K562 (cell line): ENCODE data around the gene ATRN. TPM values are rescaled to one million over a fixed set of nuclear protein-coding genes. Genes with fewer than 3 reads are reported as not detected.

Experiments
- ATAC-seq: fragments of 200-7000 bp; cut with Tn5 transposase; 3 replicates; pipeline ENCODE4 v1.9.1; 2020; ENCODE audit warnings: moderate library complexity
- BruUV-seq: library from RNA; stranded (reverse); fragments of 400-500 nt; replicated peaks from 2 replicates; lab custom pipeline; 2021; lab: Mats Ljungman, UMichigan
- CTCF ChIA-PET: fragments of 300-600 bp; formaldehyde crosslinking; extraction: SDS; loops from one replicate; lab custom pipeline; 2021; ENCODE audit warnings: low intra/inter-chr PET ratio; lab: Yijun Ruan, JAX
- POLR2A ChIA-PET: fragments of 300-600, 350-650 bp; sonication (Branson Sonifier 250); formaldehyde crosslinking; extraction: SDS; loops from one replicate; lab custom pipeline; 2021; ENCODE audit warnings: antibody characterized with exemption, inconsistent platforms; lab: Yijun Ruan, JAX
- DNase-seq, 4 experiments: peaks; one replicate each; pipeline versions ENCODE4 v3.0.0 to v3.0.0-alpha.2; 2011 to 2018; ENCODE audit warnings: low spot score in 3 of 4, mixed read lengths in 3 of 4; ENCODE audit errors: extremely low read depth in 1 of 4
- FAIRE-seq: peaks from 2 replicates; lab custom pipeline; 2011; peaks lifted over from hg19 to GRCh38; lab: Jason Lieb, UNC
- H2AFZ ChIP-seq: 2 replicates; pipeline ENCODE4 v1.6.0; 2011; ENCODE audit warnings: low read depth, low read length, control low read depth, inconsistent platforms
- H3K27ac ChIP-seq: fragments of 200-600 bp; 3 replicates; pipeline ENCODE4 v1.8.0; 2011; ENCODE audit warnings: low read depth, mild to moderate bottlenecking, control low read depth, inconsistent platforms, low read length, moderate library complexity, mixed read lengths; ENCODE audit errors: extremely low read depth
- H3K27me3 ChIP-seq, 2 experiments: fragments of 300-600 bp in 1 of 2; 2 replicates in 1 of 2; 3 replicates in 1 of 2; pipeline versions ENCODE4 v1.6.0 to v1.8.0; 2011; ENCODE audit warnings: inconsistent platforms in 2 of 2, low read length in 2 of 2, mild to moderate bottlenecking in 1 of 2, mixed read lengths in 1 of 2, moderate library complexity in 1 of 2; ENCODE audit not compliant: control insufficient read depth in 2 of 2, insufficient read depth in 2 of 2
- H3K36me3 ChIP-seq: fragments of 300-600 bp; 3 replicates; pipeline ENCODE4 v1.8.0; 2011; ENCODE audit warnings: mild to moderate bottlenecking, low read length, inconsistent platforms; ENCODE audit not compliant: control insufficient read depth, insufficient read depth
- H3K4me1 ChIP-seq, 2 experiments: fragments of 200-600 bp in 1 of 2; replicated peaks in 1 of 2; 2 replicates in 1 of 2; 3 replicates in 1 of 2; pipeline versions ENCODE4 v1.5.1 to v1.8.0; 2011; ENCODE audit warnings: inconsistent platforms in 2 of 2, low read length in 2 of 2, mild to moderate bottlenecking in 1 of 2, mixed read lengths in 1 of 2, moderate library complexity in 1 of 2; ENCODE audit not compliant: control insufficient read depth in 2 of 2, insufficient read depth in 2 of 2
- H3K4me2 ChIP-seq: 2 replicates; pipeline ENCODE4 v1.6.1; 2011; ENCODE audit warnings: low read length, control low read depth, inconsistent platforms, mixed read lengths; ENCODE audit not compliant: insufficient read depth
- H3K4me3 ChIP-seq: fragments of 200-600 bp; sonication (generic), shearing (Covaris generic); 2 replicates; pipeline ENCODE4 v1.5.1; 2016; ENCODE audit warnings: control low read depth, inconsistent platforms
- H3K79me2 ChIP-seq: fragments of 200-600 bp; 3 replicates; pipeline ENCODE4 v1.8.0; 2011; ENCODE audit warnings: low read length, inconsistent platforms; ENCODE audit not compliant: control insufficient read depth, insufficient read depth
- H3K9ac ChIP-seq, 2 experiments: 2 replicates each; pipeline versions ENCODE4 v1.6.0 to v1.6.1; 2011; ENCODE audit warnings: low read depth in 2 of 2, low read length in 2 of 2, control low read depth in 1 of 2, inconsistent platforms in 1 of 2, mild to moderate bottlenecking in 1 of 2, mixed read lengths in 1 of 2; ENCODE audit not compliant: insufficient read depth in 1 of 2
- H3K9me1 ChIP-seq: one replicate; pipeline ENCODE4 v1.6.0; 2011; ENCODE audit warnings: inconsistent platforms, mild to moderate bottlenecking, low read length, moderate library complexity; ENCODE audit not compliant: control insufficient read depth, insufficient read depth
- H3K9me3 ChIP-seq: replicated peaks from 2 replicates; pipeline ENCODE4 v1.5.1; 2011; ENCODE audit warnings: low read depth, low read length, inconsistent platforms; ENCODE audit not compliant: control insufficient read depth, insufficient read depth
- H4K20me1 ChIP-seq: replicated peaks from 2 replicates; pipeline ENCODE4 v1.6.1; 2011; ENCODE audit warnings: low read length, inconsistent platforms, mixed read lengths; ENCODE audit not compliant: control insufficient read depth, insufficient read depth
- ARHGAP35 ChIP-seq: fragments of 450-650 bp; IDR thresholded peaks from 2 replicates; pipeline ENCODE4 v1.6.1; 2018; ENCODE audit not compliant: partially characterized antibody
- BCOR ChIP-seq: fragments of 450-650 bp; IDR thresholded peaks from 2 replicates; pipeline ENCODE4 v1.6.1; 2016
- CHD4 ChIP-seq: fragments of 200-600 bp; sonication (generic); IDR thresholded peaks from 3 replicates; pipeline ENCODE4 v1.6.1; 2012; ENCODE audit warnings: low read depth, mild to moderate bottlenecking, mixed read lengths, low read length, inconsistent platforms; ENCODE audit not compliant: insufficient read depth, insufficient replicate concordance, poor library complexity, severe bottlenecking
- FOXA1 ChIP-seq: fragments of 450-650 bp; IDR thresholded peaks from 2 replicates; pipeline ENCODE4 v1.6.1; 2016; ENCODE audit warnings: mild to moderate bottlenecking, borderline replicate concordance
- HEY1 ChIP-seq: fragments of 250-450 bp; sonication (Bioruptor Pico); IDR thresholded peaks from 2 replicates; pipeline ENCODE4 v1.5.0; 2020; ENCODE audit warnings: mild to moderate bottlenecking, moderate library complexity, borderline replicate concordance
- JUN ChIP-seq, 2 experiments: sonication (generic) in 1 of 2; formaldehyde crosslinking in 1 of 2; IDR thresholded peaks; 2 replicates each; pipeline versions ENCODE4 v1.6.1 to v1.8.0; 2012 to 2022; ENCODE audit warnings: borderline replicate concordance in 2 of 2, mild to moderate bottlenecking in 2 of 2, improper control_type of control experiment in 1 of 2, low read depth in 1 of 2, low read length in 1 of 2, missing genetic modification reagents in 1 of 2
- KHSRP ChIP-seq: fragments of 450-650 bp; IDR thresholded peaks from 2 replicates; pipeline ENCODE4 v1.6.1; 2017
- TAF7 ChIP-seq: fragments of 450-650 bp; IDR thresholded peaks from 2 replicates; pipeline ENCODE4 v1.6.1; 2016; ENCODE audit warnings: missing genetic modification characterization, missing compliant biosample characterization
- ZNF174 ChIP-seq: fragments of 250-450 bp; sonication (Bioruptor Pico); IDR thresholded peaks from 2 replicates; pipeline ENCODE4 v1.4.0; 2020; ENCODE audit warnings: mild to moderate bottlenecking
- ZNF263 ChIP-seq: sonication (generic); formaldehyde crosslinking; IDR thresholded peaks from 2 replicates; pipeline ENCODE4 v1.8.0; 2022; ENCODE audit warnings: mild to moderate bottlenecking, missing genetic modification reagents, borderline replicate concordance
- ZNF584 ChIP-seq: fragments of 200-800 bp; sonication (Bioruptor generic); IDR thresholded peaks from 2 replicates; pipeline ENCODE4 v1.6.1; 2016; ENCODE audit warnings: low read depth, mild to moderate bottlenecking, missing genetic modification characterization, missing compliant biosample characterization
- WGBS: fragments of 100-300 bp; shearing (Covaris generic); methylation state at CpG from one replicate; pipeline ENCODE4 v1.1.6; 2016; ENCODE audit warnings: low coverage, mixed read lengths; ENCODE audit not compliant: insufficient coverage; ENCODE audit errors: missing lambda C conversion rate; 5-methylcytosine and 5-hydroxymethylcytosine counted together
- in situ Hi-C: fragments of 300-500 bp; cut with MboI; formaldehyde crosslinking; loops from 4 replicates; pipeline ENCODE4 v1.15.0; 2018; ENCODE audit warnings: inconsistent platforms, mixed read lengths
- intact Hi-C: fragments of 100-400 bp; cut with micrococcal nuclease; formaldehyde crosslinking; loops from 2 replicates; pipeline ENCODE4 v1.14.2; 2022
- polyA plus RNA-seq, 8 experiments: library from polyadenylated mRNA; depleted of rRNA in 4 of 8; stranded (reverse) in 5 of 8; unstranded in 3 of 8; fragments of >200 nt; fragmentation: Nextera tagmentation in 2 of 8; fragmentation: Illumina TruSeq in 1 of 8; extraction: Ambion mirVana in 2 of 8; extraction: Trizol in 1 of 8; gene quantifications; 2 replicates each; pipeline versions ENCODE4 v1.2.1 to v1.2.3, GENCODE V29; 2011 to 2014; ENCODE audit warnings: inconsistent platforms in 1 of 8, missing spikeins in 1 of 8
- total RNA-seq, 7 experiments: library from RNA; depleted of rRNA in 6 of 7; stranded (reverse); fragments of >200 nt in 6 of 7; fragmentation: Illumina TruSeq in 2 of 7; extraction: Trizol in 2 of 7; gene quantifications; 2 replicates each; pipeline versions ENCODE4 v1.2.1 to v1.2.3, GENCODE V29; 2011 to 2021; ENCODE audit warnings: low replicate concordance in 1 of 7
- TF ChIP-seq, protein P1 (sequence below): fragments of 450-650 bp; IDR thresholded peaks from 2 replicates; pipeline ENCODE4 v1.6.1; 2016

The ATRN gene
- total and polyA plus RNA-seq, 9 of the 15 experiments (the other 6 are each of a cell fraction or from before 2014, with no cell fraction given), result 0.69 to 16.5 (median 7.6) TPM

DNA sequence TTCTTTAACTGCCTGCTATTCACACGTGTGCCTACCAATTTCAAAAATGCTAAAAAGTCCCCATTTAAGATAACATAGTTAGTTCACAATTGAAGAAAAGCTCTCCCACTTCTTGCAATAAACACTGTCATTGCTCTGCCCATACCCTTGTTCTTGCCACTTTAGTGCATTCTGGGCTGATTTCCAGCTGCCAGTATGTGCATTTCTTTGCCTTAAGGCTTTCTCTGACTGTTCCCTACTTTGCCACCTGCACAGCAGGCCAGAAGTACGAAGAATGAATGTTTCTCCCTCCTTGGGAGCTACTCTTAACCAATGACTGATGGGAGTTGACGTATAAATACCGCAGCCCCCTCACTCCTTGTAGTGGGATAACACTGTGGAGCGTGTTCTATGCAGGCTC, 16.0 kb upstream of the ATRN start:
- no TSS peak for BruUV-seq
- no peaks in the 10 kb centered on the region for H3K9me3 ChIP-seq
- no peak for DNase-seq
- intact Hi-C loops, result no loop called here
- H3K36me3 ChIP-seq, result no peaks in the 10 kb centered on the region
- TF ChIP-seq HEY1 (CRISPR knock-in tag), result no peak
- H3K27me3 ChIP-seq, result no peaks in the 10 kb centered on the region
- no peak overlapping the region for H3K4me3 ChIP-seq
- ATAC-seq, result no peak
- H3K4me1 ChIP-seq, result peaks cover 0 to 5% of the 10 kb centered on the region in 2 experiments; a peak in 1 of 5 replicates
- H2AFZ ChIP-seq, result 0 out of 2 replicates have a peak overlapping the region, but pooled peaks have one; percentile 4
- H4K20me1 ChIP-seq, result no peaks in the 10 kb centered on the region
- WGBS, result 27% methylated on average over 5 of the region's 5 CpGs
- no peak overlapping the region for H3K9ac ChIP-seq
- no peak for FAIRE-seq
- no peaks in the 10 kb centered on the region for H3K79me2 ChIP-seq
- in situ Hi-C loops, result no loop called here
- CTCF ChIA-PET, result no interaction called here
- no peak overlapping the region for H3K27ac ChIP-seq
- no peak overlapping the region for H3K4me2 ChIP-seq
- POLR2A ChIA-PET, result interaction anchor here (0.7 to 1.5 kb wide), 3 partner anchors 8 to 54 kb away, joined by 3 to 5 read pairs (median 4); partner anchors contain the start of gene ATRN
- no peaks in the 10 kb centered on the region for H3K9me1 ChIP-seq

DNA sequence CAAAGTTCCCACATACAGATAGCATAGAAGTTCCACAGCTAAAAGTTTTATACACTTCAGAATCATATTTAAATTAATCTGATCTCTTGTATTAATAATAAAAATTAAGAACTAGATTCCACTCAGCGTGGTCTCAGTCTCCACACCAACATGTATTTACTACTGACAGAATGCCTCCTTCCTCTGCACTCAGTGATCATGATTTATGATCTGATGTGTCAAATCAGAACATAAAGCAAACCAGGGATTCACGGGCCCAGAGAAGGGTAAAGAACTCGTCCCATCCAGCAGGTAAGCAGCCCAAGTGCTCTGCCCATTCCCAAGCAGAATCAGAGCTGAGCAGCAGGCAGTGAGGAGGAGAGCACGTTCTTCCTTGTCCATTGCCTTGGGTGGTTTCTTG, 14.2 kb upstream of the ATRN start:
- Histone ChIP-seq H4K20me1 (no peaks in the 10 kb centered on the region), H3K27ac (no peak overlapping the region), H3K9ac (no peak overlapping the region), H3K36me3 (no peaks in the 10 kb centered on the region), H3K9me1 (no peaks in the 10 kb centered on the region), H3K79me2 (no peaks in the 10 kb centered on the region), H3K4me2 (no peak overlapping the region), H3K27me3 (no peaks in the 10 kb centered on the region), H3K4me1 (peaks cover 0 to 5% of the 10 kb centered on the region in 2 experiments; a peak in 1 of 5 replicates), H2AFZ (no peak overlapping the region), H3K9me3 (no peaks in the 10 kb centered on the region), H3K4me3 (no peak overlapping the region)
- FAIRE-seq (no peak), DNase-seq (no peak), ATAC-seq (no peak)
- in situ Hi-C loops (no loop called here), intact Hi-C loops (no loop called here)
- no TSS peak for BruUV-seq
- POLR2A ChIA-PET, result interaction anchor here (0.9 kb wide), 1 partner anchor 14 kb away, joined by 3 read pairs; the partner anchor contains the start of gene ATRN
- WGBS, result 8% methylated on average over 4 of the region's 4 CpGs
- CTCF ChIA-PET, result no interaction called here
- TF ChIP-seq FOXA1 (no peak), ZNF584 (CRISPR knock-in tag) (no peak), ZNF263 (CRISPR knock-in tag) (no peak), ARHGAP35 (no peak), TAF7 (no peak), CHD4 (no peak), BCOR (no peak), JUN (IDR thresholded peaks at IDR 0.05; ENCODE audit: borderline replicate concordance, low read depth, low read length) (no peak), JUN (CRISPR knock-in tag; IDR thresholded peaks at IDR 0.05; ENCODE audit: borderline replicate concordance) (no peak), ZNF174 (CRISPR knock-in tag) (no peak), KHSRP (no peak)
- TF ChIP-seq, protein P1, sequence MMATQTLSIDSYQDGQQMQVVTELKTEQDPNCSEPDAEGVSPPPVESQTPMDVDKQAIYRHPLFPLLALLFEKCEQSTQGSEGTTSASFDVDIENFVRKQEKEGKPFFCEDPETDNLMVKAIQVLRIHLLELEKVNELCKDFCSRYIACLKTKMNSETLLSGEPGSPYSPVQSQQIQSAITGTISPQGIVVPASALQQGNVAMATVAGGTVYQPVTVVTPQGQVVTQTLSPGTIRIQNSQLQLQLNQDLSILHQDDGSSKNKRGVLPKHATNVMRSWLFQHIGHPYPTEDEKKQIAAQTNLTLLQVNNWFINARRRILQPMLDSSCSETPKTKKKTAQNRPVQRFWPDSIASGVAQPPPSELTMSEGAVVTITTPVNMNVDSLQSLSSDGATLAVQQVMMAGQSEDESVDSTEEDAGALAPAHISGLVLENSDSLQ, result 0 out of 2 replicates have a peak, but pooled peaks have one; percentile 25
